HG03095 (cell line): ENCODE results near the gene TUT7.

Source experiments
- ATAC-seq: cut with Tn5 transposase; IDR thresholded peaks from one replicate; pipeline ENCODE4 v1.9.1; 2021; ENCODE audit warnings: moderate library complexity; ENCODE audit not compliant: unreplicated experiment

TUT7 gene

DNA sequence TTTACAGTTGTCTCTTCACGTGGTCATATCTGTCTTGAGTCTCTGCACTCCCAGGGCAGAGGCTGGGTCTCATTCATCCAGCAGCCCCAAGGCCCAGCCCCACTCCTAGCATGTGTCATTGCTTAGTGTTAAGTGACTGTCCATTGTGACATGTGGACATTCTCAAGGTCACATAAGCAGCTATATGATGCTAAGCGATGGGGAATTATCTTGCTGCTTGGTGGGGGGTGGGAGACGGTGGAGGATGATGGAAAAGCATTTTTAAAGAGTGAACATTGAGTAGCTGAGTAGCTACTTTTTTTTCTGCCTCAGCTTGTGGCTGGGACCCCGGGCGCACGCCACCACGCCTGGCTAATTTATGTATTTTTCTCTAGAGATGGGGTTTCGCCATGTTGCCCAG, 94.7 kb downstream of the TUT7 start, which contains the start of gene C9orf153:
TSS of gene C9orf153 (minus strand) at position 101 of the 400 bp plus-strand sequence. CDS start 30,054 bp downstream, outside the sequence.
- no peak for ATAC-seq

- ATAC-seq, result no peak
Observed at GRCh38 chr9:86257391-86257790, 96.8 kb downstream of the TUT7 start.

- ATAC-seq, result no peak
Observed at GRCh38 chr9:86256653-86257052, 97.6 kb downstream of the TUT7 start.

DNA sequence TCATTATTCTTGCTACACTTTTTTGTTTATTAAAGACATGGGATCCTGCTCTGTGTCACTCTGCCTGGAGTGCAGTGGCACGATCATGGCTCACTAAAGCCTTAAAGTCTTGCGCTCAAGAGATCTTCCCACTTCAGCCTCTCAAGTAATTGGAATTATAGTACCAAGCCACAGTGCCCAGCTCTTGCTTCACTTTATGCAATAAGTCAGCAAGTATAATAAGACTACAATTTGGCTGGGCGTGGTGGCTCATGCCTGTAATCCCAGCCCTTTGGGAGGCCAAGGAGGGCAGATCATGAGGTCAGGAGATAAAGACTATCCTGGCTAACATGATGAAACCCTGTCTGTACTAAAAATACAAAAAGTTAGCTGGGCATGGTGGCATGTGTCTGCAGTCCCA, 100.6 kb downstream of the TUT7 start:
- no peak for ATAC-seq

DNA sequence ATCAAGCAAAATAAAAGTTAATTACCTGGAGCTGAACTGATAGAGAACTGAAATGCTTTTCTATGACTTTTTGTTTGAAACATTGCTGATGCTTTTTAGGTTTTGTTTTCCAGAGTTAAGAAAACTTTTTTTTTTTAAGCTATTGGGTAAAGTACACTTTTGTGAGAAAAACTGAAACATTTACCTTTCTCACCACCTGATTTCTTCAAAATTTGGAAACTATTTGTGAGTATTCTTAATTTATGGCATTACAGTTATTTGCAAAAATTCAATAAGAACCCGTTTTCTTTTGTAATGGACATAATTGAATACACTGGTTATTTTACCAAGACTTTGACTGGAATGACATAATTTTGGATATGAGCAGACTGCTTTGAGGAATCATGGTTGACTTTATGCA, 101.3 kb downstream of the TUT7 start:
- no peak for ATAC-seq

GRCh38 chr9:86250123-86250522, 104.1 kb downstream of the TUT7 start:
- no peak for ATAC-seq

DNA sequence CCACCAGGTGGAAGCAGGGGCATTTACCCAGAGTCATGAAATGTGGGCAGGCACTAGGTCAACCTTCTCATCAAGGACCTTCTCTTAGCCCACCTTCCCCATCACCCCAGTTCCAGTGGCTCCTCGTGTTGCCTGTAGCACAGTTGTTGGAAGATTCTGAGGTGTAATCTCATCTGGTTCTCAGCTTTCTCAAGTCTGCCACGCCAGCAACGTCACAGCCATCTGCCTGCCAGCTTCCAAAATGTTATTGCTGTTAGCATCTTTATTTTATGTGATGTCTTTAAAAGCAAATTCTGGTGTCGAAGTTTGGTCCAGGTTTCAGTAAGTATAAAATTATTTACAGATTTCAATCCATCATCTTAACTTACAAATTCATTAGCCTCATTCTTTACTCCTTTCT, 105.5 kb downstream of the TUT7 start:
- no peak for ATAC-seq

- peak; percentile 95 for ATAC-seq
Observed at GRCh38 chr9:86246752-86247161, 107.5 kb downstream of the TUT7 start.

DNA sequence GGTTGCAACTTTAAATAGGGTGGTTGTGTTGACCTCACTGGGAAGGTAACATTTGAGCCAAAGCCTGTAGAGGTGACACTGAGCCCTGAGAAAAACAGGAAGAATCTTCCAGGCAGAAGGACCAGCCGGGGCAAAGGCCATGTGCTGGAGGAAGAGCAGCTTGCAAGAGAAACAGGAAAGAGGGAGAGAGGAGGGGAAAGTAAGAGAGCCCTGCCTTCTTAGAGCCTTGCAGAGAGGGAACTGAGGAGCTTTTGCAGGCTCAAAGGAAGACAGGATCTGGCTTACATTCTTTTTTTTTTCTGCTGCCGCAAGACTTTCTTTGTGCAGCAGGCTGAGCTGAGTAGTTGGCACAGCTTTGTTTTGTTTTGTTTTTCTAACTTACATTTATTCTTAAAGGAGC, 112.1 kb downstream of the TUT7 start:
- no peak for ATAC-seq

DNA sequence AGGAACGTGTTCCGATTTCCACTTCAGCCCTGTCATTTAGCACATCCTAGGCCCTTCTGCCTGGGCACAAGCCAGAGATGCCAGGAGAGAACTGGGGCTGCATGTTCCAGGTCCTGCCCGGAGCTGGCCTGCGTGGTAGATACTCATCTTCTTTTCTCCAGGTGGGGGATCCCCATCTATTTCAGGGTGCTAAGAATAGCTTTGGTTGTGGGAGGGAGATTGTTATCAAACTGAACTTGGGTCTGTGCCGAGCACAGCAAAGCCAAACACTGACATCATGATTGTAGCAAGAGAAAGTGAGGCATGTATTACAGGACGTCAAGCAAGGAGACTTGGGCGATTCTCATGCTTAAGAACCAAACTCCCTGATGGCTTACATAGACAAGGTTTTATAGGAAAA, 113.0 kb downstream of the TUT7 start:
- ATAC-seq, result no peak

DNA sequence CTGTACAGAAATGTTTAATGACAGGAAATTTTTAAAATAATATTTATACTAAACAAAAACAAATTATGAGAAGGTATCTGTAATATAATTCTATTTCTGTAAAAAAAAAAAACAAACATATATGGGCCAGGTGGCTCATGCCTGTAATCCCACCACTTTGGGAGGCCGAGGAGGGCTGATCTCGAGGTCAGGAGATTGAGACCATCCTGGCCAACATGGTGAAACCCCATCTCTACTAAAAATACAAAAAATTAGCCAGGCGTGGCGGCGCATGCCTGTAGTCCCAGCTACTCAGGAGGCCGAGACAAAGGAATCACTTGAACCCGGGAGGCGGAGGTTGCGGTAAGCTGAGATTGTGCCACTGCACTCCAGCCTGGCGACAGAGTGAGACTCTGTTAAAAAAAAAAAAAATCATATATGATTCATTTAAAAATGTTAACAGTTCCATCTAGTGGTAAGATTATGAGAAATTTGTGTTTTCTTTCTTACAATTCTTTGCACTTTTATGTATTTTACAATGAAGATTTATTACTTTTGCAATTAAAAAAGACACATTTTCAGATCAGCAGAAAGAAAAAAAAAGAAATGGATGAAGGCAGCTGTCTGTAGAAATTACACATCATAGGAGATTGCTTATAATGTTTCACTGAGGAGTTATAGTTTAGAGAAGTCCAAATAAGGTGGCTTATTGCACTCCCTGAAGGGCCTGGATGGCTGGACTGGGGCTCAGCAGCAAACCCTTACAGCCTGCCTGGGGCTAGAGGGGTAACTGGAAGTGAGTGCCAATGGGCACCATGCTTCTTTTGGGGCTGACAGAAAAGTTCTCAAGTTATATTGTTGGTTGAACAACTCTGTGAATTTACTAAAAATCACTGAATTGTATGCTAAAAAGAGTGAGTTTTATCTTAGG, 115.1 kb downstream of the TUT7 start:
- ATAC-seq, result no peak
